Measurements from ENCODE around the gene ORM1. TPM values are rescaled to one million over a fixed set of nuclear protein-coding genes. Genes with fewer than 3 reads are reported as not detected.

ORM1 gene
- total and polyA plus RNA-seq, 12 donors = 2.9 to 26.0 (median 5.1) TPM; not detected in 1

DNA sequence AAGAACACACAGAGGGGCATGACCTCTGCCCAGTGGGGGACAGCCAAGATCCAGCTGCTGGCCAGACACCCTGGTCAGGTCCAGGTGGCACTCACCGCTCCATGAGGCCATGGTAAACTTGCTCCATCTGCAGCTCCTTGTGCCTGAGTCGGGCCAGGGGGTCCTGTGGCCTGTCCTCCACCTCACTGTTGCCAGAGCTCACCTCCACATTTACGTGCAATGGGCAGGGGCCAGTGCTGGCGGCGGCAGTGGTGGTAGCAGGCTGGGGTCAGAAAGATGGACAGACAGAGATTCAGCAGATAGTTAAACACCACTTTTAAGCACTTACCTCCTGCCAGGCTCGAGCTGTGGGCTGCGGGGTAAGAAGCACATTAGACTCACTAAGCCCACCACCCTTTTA lies 36.9 kb downstream of the ORM1 start:
- intact Hi-C loops (cut with DNase I) = no loop called here
- TF ChIP-seq POLR2A (IDR thresholded peaks at IDR 0.05) (no peak), CTCF (IDR thresholded peaks at IDR 0.05) (no peak)
- WGBS, 4 donors = 93 to 96% (median 95%) methylated on average over 6 to 7 of the region's 7 CpGs
- no peaks in the 10 kb centered on the region for H3K9me3 ChIP-seq (replicated peaks in 1 of 3)
- H3K27ac ChIP-seq = no peak overlapping the region
- no peaks in the 10 kb centered on the region for H3K27me3 ChIP-seq
- H3K36me3 ChIP-seq (replicated peaks in 1 of 2) = peaks cover 0 to 94% of the 10 kb centered on the region in 2 donors
- DNase-seq = no peak
- H3K4me3 ChIP-seq = no peak overlapping the region
- H3K4me1 ChIP-seq (replicated peaks in 1 of 2) = peaks cover 0 to 12% of the 10 kb centered on the region in 2 donors

- H3K9me3 ChIP-seq (replicated peaks in 1 of 3) = no peaks in the 10 kb centered on the region
- intact Hi-C loops (cut with DNase I) = no loop called here
- no peak overlapping the region for H3K4me3 ChIP-seq
- TF ChIP-seq CTCF (IDR thresholded peaks at IDR 0.05) (no peak), POLR2A (IDR thresholded peaks at IDR 0.05) (no peak)
- H3K27me3 ChIP-seq = no peaks in the 10 kb centered on the region
- WGBS, 4 donors = 86 to 98% (median 94%) methylated on average over 4 to 7 of the region's 7 CpGs
- no peak overlapping the region for H3K27ac ChIP-seq
- peaks cover 0 to 14% of the 10 kb centered on the region in 2 donors for H3K4me1 ChIP-seq (replicated peaks in 1 of 2)
- H3K36me3 ChIP-seq (replicated peaks in 1 of 2) = peaks cover 0 to 81% of the 10 kb centered on the region in 2 donors
- no peak for DNase-seq
These were observed 38.6 kb downstream of the ORM1 start for GRCh38 chr9:114361542-114361941.

- H3K27ac ChIP-seq = no peak overlapping the region
- peaks cover 0 to 80% of the 10 kb centered on the region in 2 donors for H3K36me3 ChIP-seq (replicated peaks in 1 of 2)
- 80 to 89% (median 87%) methylated on average over 1 to 12 of the region's 12 CpGs for WGBS, 4 donors
These were observed 39.5 kb downstream of the ORM1 start for GRCh38 chr9:114362394-114362793.

GRCh38 chr9:114363424-114363823 lies 40.5 kb downstream of the ORM1 start:
- WGBS, 4 donors = 39 to 100% (median 58%) methylated on average over 1 to 2 of the region's 2 CpGs

More at GRCh38 chr9:114362394-114362793, 39.5 kb downstream of the ORM1 start:
- Histone ChIP-seq H3K27me3 (no peaks in the 10 kb centered on the region), H3K9me3 (replicated peaks in 1 of 3) (no peaks in the 10 kb centered on the region), H3K4me1 (replicated peaks in 1 of 2) (peaks cover 0 to 14% of the 10 kb centered on the region in 2 donors), H3K4me3 (no peak overlapping the region)
- DNase-seq = peak in 1 of 7 donors; percentile 2
- TF ChIP-seq POLR2A (IDR thresholded peaks at IDR 0.05) (no peak), CTCF (IDR thresholded peaks at IDR 0.05) (no peak)
- intact Hi-C loops (cut with DNase I) = no loop called here

More at GRCh38 chr9:114363424-114363823, 40.5 kb downstream of the ORM1 start:
- TF ChIP-seq CTCF (IDR thresholded peaks at IDR 0.05) = no peak
- no peak for TF ChIP-seq POLR2A (IDR thresholded peaks at IDR 0.05)
- H3K27ac ChIP-seq = peak overlapping the region in 1 of 5 donors; percentile 29
- H3K4me3 ChIP-seq = no peak overlapping the region
- DNase-seq = peak in 1 of 7 donors; percentile 1
- no peaks in the 10 kb centered on the region for H3K9me3 ChIP-seq (replicated peaks in 1 of 3)
- H3K27me3 ChIP-seq = no peaks in the 10 kb centered on the region
- peaks cover 0 to 14% of the 10 kb centered on the region in 2 donors for H3K4me1 ChIP-seq (replicated peaks in 1 of 2)
- peaks cover 0 to 80% of the 10 kb centered on the region in 2 donors for H3K36me3 ChIP-seq (replicated peaks in 1 of 2)
- intact Hi-C loops (cut with DNase I) = no loop called here

Measured in adrenal gland (tissue), 12 donors.